HG02885 (cell line): ENCODE measurements around the gene MAST4.
A peak's percentile ranks its signal among the peaks of the same experiment; 100 is the strongest.
"Not testable (repeated sequence)": the region's sequence is repeated elsewhere in the genome, so short reads cannot be mapped to it uniquely, and the experiment has no call there.

Experiments
- ATAC-seq: cut with Tn5 transposase; IDR thresholded peaks from one replicate; pipeline ENCODE4 v1.9.1; 2021; ENCODE audit warnings: mild to moderate bottlenecking; ENCODE audit not compliant: unreplicated experiment, poor library complexity

MAST4 gene

DNA sequence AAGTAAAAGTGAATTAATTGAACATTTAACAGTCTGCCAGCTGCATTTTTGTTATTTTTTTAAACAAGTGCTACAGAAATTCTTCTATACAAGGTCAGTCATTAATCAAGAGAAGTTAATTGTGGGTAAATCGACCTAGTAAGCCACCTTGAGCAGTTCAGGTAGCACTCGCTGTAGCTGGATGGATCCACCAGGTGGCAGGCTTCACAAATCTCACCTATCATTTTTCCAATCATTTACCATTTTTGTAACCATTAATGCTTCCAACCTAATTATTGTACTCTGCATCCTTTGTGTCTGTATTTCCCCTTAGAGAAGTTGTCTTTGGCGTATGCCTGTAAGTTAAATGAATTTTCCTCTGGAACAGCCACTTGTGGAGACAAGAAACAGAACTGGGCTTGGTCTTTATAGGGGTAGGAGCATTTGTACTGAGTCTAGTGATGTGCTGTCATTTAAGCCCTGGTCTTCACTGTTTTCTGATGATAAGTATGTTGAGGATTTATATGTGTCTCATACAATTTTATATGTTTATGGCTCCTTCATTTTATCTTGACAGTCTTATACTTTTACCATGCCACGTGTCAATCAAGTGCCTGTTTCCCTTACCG, 560.9 kb downstream of the MAST4 start:
- peak; percentile 72 for ATAC-seq

DNA sequence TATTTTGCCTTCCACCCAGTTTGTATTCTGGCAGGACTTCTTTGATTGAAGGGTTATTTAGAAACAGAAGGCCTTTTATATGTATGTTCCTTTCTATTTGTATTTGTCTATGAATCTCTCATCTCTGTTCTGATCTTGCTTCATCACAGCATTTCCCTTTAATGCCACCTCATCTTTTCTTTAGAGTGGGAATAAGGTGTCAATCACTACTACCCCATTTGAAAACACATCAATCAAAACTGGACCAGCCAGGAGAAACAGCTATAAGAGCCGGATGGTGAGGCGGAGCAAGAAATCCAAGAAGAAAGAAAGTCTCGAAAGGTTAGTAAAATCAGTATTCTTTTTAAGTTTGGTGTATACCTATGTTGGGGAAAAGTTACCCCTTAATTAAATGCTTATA, 564.1 kb downstream of the MAST4 start:
- no peak for ATAC-seq

DNA sequence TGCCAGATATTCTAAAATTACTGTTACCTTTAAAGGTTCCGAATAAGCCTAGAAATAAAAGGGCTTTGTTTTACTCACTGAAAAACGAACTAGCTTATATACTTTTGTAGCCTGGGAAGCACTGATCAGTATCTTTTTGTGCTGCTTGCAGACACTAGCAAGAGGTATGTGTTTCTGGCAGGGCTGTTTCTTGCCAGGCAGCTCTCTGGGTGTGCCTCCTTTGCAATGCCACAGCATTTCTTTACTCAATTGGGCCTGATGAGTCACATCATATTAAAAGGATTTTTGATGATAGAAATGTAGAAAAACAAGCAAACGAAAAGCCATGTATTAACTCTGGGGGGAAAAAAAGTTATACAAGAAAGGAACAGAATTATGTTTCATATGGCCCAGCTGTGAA, 564.8 kb downstream of the MAST4 start:
- ATAC-seq: no peak

DNA sequence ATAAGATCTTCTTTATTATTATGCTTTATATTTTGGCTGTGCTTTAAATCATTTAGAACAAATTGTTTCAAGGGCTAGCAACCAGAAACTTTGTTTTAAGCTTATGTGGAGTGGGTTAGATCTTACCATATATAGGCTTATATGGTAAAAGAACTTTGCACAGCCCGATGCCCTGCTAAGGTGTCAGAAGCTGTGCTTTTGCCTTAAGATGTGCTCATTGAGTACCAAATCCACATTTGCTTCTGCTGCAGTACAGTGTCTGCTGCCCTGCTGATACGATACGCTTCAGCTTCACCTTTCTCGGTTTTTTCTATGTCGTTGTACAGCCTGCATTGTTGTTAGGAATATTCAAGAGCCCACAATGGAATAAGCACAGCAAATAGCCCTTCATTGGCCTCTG, 565.6 kb downstream of the MAST4 start:
- no peak for ATAC-seq

DNA sequence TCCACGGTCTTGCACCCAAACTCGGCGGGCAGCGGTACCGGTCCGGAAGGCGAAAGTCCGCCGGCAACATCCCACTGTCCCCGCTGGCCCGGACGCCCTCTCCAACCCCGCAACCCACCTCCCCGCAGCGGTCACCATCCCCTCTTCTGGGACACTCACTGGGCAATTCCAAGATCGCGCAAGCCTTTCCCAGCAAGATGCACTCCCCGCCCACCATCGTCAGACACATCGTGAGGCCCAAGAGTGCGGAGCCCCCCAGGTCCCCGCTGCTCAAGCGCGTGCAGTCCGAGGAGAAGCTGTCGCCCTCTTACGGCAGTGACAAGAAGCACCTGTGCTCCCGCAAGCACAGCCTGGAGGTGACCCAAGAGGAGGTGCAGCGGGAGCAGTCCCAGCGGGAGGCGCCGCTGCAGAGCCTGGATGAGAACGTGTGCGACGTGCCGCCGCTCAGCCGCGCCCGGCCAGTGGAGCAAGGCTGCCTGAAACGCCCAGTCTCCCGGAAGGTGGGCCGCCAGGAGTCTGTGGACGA, 567.1 kb downstream of the MAST4 start:
- ATAC-seq: no peak

DNA sequence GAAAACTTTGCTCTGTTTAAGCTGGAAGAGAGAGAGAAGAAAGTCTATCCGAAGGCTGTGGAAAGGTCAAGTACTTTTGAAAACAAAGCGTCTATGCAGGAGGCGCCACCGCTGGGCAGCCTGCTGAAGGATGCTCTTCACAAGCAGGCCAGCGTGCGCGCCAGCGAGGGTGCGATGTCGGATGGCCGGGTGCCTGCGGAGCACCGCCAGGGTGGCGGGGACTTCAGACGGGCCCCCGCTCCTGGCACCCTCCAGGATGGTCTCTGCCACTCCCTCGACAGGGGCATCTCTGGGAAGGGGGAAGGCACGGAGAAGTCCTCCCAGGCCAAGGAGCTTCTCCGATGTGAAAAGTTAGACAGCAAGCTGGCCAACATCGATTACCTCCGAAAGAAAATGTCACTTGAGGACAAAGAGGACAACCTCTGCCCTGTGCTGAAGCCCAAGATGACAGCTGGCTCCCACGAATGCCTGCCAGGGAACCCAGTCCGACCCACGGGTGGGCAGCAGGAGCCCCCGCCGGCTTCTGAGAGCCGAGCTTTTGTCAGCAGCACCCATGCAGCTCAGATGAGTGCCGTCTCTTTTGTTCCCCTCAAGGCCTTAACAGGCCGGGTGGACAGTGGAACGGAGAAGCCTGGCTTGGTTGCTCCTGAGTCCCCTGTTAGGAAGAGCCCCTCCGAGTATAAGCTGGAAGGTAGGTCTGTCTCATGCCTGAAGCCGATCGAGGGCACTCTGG, 567.8 kb downstream of the MAST4 start:
- ATAC-seq: no peak

DNA sequence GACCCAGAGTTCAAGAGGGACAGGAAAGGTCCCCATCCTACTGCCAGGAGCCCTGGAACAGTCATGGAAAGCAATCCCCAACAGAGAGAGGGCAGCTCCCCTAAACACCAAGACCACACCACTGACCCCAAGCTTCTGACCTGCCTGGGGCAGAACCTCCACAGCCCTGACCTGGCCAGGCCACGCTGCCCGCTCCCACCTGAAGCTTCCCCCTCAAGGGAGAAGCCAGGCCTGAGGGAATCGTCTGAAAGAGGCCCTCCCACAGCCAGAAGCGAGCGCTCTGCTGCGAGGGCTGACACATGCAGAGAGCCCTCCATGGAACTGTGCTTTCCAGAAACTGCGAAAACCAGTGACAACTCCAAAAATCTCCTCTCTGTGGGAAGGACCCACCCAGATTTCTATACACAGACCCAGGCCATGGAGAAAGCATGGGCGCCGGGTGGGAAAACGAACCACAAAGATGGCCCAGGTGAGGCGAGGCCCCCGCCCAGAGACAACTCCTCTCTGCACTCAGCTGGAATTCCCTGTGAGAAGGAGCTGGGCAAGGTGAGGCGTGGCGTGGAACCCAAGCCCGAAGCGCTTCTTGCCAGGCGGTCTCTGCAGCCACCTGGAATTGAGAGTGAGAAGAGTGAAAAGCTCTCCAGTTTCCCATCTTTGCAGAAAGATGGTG, 568.8 kb downstream of the MAST4 start:
- ATAC-seq: no peak

DNA sequence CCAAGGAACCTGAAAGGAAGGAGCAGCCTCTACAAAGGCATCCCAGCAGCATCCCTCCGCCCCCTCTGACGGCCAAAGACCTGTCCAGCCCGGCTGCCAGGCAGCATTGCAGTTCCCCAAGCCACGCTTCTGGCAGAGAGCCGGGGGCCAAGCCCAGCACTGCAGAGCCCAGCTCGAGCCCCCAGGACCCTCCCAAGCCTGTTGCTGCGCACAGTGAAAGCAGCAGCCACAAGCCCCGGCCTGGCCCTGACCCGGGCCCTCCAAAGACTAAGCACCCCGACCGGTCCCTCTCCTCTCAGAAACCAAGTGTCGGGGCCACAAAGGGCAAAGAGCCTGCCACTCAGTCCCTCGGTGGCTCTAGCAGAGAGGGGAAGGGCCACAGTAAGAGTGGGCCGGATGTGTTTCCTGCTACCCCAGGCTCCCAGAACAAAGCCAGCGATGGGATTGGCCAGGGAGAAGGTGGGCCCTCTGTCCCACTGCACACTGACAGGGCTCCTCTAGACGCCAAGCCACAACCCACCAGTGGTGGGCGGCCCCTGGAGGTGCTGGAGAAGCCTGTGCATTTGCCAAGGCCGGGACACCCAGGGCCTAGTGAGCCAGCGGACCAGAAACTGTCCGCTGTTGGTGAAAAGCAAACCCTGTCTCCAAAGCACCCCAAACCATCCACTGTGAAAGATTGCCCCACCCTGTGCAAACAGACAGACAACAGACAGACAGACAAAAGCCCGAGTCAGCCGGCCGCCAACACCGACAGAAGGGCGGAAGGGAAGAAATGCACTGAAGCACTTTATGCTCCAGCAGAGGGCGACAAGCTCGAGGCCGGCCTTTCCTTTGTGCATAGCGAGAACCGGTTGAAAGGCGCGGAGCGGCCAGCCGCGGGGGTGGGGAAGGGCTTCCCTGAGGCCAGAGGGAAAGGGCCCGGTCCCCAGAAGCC, 569.6 kb downstream of the MAST4 start:
- ATAC-seq: peak; percentile 82

DNA sequence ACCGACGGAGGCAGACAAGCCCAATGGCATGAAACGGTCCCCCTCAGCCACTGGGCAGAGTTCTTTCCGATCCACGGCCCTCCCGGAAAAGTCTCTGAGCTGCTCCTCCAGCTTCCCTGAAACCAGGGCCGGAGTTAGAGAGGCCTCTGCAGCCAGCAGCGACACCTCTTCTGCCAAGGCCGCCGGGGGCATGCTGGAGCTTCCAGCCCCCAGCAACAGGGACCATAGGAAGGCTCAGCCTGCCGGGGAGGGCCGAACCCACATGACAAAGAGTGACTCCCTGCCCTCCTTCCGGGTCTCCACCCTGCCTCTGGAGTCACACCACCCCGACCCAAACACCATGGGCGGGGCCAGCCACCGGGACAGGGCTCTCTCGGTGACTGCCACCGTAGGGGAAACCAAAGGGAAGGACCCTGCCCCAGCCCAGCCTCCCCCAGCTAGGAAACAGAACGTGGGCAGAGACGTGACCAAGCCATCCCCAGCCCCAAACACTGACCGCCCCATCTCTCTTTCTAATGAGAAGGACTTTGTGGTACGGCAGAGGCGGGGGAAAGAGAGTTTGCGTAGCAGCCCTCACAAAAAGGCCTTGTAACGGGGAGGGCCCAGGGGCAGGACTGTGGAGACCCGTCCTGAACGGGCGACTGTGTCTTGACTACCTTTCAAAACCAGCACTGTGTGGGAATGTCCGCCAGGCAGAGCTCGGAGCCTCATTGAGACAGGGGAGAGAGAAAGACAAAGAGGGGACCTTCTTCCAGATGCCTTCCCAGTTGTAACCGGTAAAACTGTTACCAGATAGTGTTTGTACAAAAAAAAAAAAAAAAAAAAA, 570.5 kb downstream of the MAST4 start:
- ATAC-seq: peak; percentile 19

DNA sequence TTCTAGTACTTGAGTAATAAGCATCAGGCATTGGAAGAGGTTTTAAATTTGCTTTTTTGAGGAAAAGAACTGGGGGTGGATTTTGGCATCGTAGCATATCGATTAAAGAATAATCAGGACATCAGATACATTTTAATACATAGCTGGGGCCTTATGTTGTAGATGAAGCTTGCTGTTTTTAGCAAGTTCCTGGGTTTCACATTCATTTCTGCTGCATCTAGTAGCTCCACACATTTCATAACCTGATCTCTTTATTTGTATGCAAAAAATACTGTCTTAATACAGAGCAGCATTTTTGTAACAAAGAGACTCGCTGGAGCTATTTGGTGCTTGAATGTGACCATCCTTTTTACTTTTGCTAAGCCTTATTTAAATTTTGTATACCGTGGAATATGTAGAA, 571.9 kb downstream of the MAST4 start:
- no peak for ATAC-seq

DNA sequence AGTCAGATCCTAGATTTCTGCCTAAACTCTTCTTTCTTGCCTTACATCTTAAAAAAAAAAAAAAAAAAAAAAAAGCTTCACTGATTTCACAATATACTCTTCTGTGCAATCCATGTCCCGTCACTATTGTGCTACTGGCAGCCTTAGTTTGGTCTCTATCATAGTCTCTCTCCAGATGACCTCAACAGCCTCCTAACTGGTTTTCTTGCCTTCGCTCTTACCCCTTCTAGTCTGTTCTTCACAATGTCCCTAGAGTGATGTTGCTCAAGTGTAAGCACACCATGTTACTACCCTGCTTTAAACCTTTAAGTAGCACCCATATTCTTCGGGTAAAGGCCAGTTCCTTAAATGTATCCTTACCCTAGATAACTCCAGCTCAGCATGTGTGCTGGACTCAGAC, 574.6 kb downstream of the MAST4 start:
- ATAC-seq: no peak

DNA sequence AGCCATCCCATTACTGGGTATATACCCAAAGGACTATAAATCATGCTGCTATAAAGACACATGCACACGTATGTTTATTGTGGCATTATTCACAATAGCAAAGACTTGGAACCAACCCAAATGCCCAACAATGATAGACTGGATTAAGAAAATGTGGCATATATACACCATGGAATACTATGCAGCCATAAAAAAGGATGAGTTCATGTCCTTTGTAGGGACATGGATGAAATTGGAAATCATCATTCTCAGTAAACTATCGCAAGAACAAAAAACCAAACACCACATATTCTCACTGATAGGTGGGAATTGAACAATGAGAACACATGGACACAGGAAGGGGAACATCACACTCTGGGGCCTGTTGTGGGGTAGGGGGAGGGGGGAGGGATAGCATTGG, 577.2 kb downstream of the MAST4 start:
- ATAC-seq: not testable (repeated sequence)

DNA sequence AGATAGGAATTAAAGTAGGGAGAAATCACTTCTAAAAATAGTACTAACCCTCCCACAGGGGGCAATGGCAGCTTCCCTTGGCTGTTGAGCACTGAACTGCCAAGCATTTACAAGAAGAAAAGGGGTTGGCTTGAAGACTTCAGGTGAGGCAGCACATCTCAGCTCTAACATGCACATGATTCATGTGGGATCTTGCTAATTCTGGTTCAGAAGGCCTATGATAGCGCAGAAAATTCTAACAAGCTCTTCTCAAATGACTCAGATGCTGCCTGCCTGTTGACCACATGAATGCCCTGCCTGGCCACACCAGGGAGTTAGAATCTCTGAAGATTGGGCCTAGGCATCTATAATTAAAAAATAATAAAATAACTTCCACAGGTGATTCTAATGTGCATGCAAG, 577.8 kb downstream of the MAST4 start:
- no peak for ATAC-seq

DNA sequence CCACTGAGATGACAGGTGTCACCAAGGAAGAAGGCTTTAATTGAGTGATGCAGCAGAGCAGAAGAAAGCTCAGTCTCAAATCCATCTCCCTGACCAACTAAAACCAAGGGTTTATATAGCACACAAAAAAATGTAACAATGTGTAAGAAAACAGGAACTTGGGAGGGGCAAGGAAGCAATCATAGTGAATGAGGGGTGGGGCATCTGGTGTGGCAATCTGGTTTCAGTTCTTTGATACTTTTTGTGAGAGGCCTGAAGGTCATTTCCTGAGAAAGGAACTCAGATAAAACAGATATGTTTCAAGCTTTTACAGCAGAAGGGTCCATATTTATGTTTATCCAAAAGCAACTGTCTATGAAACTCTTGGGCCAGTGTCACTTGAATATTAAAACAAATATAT, 580.7 kb downstream of the MAST4 start:
- no peak for ATAC-seq

DNA sequence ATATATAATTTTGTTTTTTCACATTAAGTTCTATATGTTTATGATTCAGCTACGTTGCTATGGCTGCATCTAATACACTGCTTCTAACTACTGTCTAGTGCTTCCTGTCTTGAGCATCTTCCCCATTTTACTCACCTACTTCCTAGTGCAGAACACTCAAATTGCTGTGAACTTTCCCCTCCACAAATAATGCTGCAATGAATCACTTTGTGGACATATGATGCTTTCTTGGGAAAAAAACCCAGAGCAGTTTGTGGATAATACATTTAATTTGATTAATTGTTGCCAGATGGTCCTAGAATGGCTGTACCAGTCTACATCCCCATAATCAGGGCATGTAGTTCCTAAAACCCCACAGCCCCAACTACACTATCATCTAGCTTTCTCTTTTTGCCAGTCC, 581.9 kb downstream of the MAST4 start:
- ATAC-seq: no peak

DNA sequence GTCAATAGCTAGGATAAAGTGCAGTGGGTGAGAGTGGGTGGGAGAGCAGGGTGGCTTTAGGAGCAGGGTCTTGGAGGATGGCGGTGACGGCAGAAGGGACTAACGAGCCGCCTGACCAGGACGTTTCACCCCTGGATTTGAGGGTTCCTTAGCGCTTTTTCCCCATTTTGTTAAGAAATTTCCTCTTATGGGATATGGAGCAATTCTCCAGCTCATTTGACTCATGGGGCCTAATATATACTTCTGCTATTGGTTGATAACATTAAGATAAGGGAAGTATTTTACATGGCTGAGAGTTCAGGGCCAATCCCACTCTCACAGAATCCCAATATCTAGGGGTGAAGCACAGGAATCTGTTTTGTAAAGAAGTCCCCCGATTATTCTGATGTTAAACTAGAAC, 582.8 kb downstream of the MAST4 start:
- no peak for ATAC-seq

DNA sequence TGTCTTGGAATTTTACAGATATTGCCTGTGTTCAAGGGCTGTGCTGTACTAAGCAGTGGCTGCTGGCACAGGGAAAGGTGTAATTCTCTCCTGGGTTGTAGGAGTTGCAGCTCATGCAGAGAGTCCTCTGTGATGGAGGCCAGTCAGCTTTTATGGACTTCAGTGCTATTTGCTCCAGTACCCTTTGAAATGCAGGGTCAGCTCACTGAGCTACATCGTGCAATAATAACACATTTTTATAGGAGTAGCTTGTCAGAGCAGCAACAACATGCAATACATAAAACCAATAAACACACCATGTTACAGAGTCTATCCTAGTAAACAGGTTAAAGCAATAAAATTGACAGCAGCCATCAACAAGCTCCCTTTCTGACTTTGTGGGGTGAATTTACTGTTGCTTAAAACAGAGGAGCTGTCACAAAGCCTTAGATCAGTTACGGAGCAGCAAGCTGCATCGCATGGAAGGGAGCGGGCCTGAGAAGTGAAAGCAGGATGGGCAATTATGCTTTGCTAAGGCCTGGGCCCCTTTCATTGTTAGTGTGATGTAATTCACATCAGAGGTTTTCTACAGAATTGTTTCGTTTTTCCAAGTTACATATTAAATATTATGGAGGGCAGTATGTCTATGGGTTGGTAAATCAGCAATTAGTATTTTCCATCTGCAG, 583.6 kb downstream of the MAST4 start:
- no peak for ATAC-seq

DNA sequence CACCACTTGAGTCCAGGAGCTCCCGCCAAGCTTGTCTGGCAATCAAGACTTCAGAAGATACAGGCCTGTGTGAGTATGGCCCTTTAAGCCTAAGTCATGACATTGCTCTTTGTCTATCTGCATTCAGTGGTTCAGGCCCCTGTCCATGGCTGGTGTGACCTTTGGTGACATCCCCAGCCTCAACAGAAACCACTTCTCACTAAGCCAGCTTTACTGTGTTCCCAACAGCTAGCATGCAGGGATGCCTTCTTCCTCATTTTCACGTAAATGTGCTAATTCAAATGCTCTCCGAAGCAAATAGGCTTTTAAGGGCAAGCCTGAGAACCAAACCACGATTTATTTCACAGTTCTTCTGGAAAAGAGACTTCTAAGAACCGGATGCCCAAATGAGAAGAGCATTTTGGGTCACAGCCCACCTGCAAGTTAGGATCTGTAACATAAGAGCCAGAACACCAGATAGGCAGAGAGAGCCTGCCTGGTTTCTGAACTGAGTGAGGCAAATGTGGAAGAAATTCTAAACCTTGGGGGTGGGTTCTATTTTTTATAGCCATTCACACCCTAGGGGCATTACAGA, 585.5 kb downstream of the MAST4 start:
- ATAC-seq: no peak

DNA sequence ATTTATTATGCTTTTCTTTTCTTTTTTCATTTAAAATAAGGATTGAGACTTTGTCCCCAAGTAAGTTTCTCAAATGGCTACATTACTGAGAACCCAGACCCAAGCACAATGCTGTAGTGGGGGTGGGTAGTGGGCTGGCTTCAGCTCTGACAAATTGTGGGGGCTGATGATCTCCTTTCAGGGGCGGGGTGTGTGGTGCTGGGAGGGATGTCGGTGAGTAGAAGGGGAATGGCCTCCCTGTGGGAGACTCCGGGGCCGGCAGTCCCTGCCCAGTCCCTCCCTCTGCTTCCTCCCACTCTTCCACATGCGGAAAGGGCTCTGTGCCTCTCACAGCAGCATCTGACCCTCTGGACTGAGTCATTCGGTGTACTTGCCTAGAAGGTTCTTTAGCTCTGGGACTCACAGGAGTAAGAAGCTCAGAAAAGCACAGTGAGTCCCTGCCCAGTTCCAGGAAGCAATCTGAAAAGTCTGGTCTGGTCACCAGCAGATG, 586.2 kb downstream of the MAST4 start:
- ATAC-seq: no peak
